Endothelial cell (in vitro differentiated cells): Measurements from ENCODE around the gene UBFD1. TPM values are rescaled to one million over a fixed set of nuclear protein-coding genes. Genes with fewer than 3 reads are reported as not detected.

ENCODE experiments used
- DNase-seq: peaks from one replicate; pipeline ENCODE4 v3.0.0; 2021; ENCODE audit warnings: low spot score
- H3K27ac Mint-ChIP-seq: one replicate; pipeline ENCODE4 v1.8.0; 2021; ENCODE audit warnings: mixed read lengths, inconsistent platforms; ENCODE audit not compliant: unreplicated experiment
- H3K27me3 Mint-ChIP-seq: one replicate; pipeline ENCODE4 v1.8.0; 2021; ENCODE audit warnings: mild to moderate bottlenecking, moderate library complexity, mixed read lengths, inconsistent platforms; ENCODE audit not compliant: unreplicated experiment
- H3K36me3 Mint-ChIP-seq: one replicate; pipeline ENCODE4 v1.8.0; 2021; ENCODE audit warnings: mild to moderate bottlenecking, low read depth, mixed read lengths, inconsistent platforms; ENCODE audit not compliant: unreplicated experiment
- H3K4me1 Mint-ChIP-seq: one replicate; pipeline ENCODE4 v1.8.0; 2021; ENCODE audit warnings: mild to moderate bottlenecking, mixed read lengths, inconsistent platforms; ENCODE audit not compliant: unreplicated experiment
- H3K4me3 Mint-ChIP-seq: one replicate; pipeline ENCODE4 v1.8.0; 2021; ENCODE audit warnings: mild to moderate bottlenecking, mixed read lengths, inconsistent platforms; ENCODE audit not compliant: unreplicated experiment
- H3K9me3 Mint-ChIP-seq: one replicate; pipeline ENCODE4 v1.8.0; 2021; ENCODE audit warnings: mixed read lengths, inconsistent platforms; ENCODE audit not compliant: unreplicated experiment
- total RNA-seq: library from RNA; stranded (reverse); fragmentation: NEBNext Ultra II Directional; extraction: Animal tissue kit (Norgen Biotek cat#: 25700); gene quantifications from one replicate; pipeline ENCODE4 v1.2.1, GENCODE V29; 2021; ENCODE audit not compliant: unreplicated experiment
- TF ChIP-seq, protein P1 (sequence below): fragments of 200-600 bp; sonication (generic); IDR thresholded peaks from one replicate; pipeline ENCODE4 v1.5.0; 2021; ENCODE audit warnings: antibody characterized with exemption; ENCODE audit not compliant: unreplicated experiment

The UBFD1 gene
- total RNA-seq, 1 donor from 2014 or later, result 89.1 TPM

DNA sequence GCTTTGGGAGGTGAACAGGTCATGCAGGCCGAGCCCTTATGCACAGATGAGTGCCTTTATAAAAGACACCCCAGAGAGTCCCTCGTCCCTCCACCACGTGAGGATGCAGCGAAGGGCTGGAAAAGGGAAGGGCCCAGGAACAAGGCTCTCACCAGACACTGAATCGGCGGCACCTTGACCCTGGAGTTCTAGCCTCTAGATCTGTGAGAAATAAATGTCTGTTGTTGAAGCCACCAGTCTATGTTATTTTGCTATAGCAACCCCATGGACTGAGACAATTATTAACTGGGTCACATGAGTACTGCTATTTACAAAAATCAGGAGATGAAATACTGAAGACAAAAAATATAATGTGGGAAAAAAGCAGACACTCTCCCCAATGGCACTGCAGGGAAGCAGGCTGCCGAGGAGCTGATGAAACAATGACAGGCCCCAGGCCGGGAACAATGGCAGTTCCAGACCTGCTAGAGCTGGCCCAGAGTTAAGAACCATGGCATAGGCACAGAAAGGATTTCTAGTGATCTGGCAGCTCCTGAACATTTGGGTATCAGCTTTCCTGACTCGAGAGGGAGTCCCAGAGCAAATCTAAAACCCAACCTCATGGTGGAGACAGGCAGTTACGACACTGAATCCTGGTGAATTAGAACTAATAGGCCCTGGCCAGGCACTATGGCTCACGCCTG, 29.4 kb upstream of the UBFD1 start:
- Mint-ChIP-seq H3K4me1 (no peaks in the 10 kb centered on the region), H3K27ac (no peak overlapping the region), H3K36me3 (peaks cover 23% of the 10 kb centered on the region), H3K9me3 (no peaks in the 10 kb centered on the region), H3K4me3 (no peak overlapping the region), H3K27me3 (peaks cover 3% of the 10 kb centered on the region)
- TF ChIP-seq, protein P1, sequence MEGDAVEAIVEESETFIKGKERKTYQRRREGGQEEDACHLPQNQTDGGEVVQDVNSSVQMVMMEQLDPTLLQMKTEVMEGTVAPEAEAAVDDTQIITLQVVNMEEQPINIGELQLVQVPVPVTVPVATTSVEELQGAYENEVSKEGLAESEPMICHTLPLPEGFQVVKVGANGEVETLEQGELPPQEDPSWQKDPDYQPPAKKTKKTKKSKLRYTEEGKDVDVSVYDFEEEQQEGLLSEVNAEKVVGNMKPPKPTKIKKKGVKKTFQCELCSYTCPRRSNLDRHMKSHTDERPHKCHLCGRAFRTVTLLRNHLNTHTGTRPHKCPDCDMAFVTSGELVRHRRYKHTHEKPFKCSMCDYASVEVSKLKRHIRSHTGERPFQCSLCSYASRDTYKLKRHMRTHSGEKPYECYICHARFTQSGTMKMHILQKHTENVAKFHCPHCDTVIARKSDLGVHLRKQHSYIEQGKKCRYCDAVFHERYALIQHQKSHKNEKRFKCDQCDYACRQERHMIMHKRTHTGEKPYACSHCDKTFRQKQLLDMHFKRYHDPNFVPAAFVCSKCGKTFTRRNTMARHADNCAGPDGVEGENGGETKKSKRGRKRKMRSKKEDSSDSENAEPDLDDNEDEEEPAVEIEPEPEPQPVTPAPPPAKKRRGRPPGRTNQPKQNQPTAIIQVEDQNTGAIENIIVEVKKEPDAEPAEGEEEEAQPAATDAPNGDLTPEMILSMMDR, result no peak
- no peak for DNase-seq

DNA sequence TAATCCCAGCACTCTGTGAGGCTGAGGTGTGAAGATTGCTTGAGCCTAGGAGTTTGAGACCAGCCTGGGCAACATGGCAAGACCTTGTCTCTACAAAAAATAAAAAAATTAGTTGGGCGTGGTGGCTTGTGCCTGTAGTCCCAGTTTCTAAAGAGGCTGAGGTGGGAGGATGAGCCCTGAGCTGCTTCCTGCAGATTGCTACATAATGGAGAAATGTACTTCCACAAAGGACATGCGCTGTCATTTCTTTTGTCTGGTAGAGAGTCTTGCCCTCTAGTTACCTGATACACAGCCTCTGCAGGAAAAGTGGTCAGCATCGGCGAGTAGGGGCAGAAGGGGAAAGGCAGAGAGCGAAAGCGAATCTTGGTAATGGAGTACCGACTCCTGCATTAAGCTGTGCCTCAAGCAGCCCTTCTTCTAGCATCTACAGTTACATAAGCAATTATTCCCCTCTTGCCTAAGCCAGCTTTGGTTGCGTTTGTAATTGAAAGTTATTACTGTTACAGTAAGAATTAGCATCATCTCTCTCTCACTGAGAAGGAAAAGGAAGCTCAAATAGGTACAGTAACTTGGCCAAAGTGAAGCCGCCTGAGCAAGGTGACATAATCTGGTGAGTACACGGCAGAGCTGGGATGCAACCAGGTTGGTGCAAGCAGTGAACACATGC, 28.8 kb upstream of the UBFD1 start:
- Mint-ChIP-seq H3K4me1 (no peaks in the 10 kb centered on the region), H3K27ac (no peak overlapping the region), H3K27me3 (peaks cover 3% of the 10 kb centered on the region), H3K4me3 (no peak overlapping the region), H3K9me3 (no peaks in the 10 kb centered on the region), H3K36me3 (peaks cover 21% of the 10 kb centered on the region)
- DNase-seq, result no peak
- TF ChIP-seq, protein P1, result no peak

DNA sequence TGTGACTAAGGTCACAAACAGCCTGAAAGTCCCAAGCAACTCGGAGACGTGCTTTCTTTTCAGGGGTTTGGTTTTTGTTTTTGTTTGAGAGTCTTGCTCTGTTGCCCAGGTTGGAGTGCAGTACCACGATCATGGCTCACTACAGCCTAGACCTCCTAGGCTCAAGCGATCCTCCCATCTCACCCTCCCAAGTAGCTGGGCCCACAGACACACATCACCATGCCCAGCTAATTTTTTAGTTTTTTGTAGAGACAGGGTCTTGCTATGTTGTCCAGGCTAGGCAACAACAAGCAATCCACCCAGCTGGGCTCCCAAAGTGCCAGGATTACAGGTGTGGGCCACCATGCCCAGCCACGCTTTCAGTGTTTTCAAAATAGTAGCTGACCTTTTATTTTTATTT, 27.5 kb upstream of the UBFD1 start:
- DNase-seq, result no peak
- TF ChIP-seq, protein P1, result no peak

DNA sequence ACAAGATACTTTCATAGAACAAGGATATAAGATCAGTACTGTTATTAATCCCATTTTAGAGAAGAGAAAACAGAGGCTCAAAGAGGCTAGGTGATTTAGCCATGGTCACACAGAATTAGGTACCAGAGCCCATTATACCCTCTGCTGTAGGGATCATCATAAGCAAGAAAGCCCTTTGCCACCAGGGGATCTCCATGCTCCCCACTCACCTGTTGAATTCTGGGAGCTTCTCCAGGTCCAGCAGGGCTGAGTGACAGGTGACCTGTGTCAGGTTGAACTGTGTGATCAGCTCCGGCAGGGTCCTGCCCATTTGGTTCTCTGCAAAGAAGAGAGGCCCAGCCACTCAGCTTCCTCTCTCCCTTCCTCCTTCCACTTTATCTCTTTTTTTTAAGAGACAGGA, 25.1 kb upstream of the UBFD1 start:
- TF ChIP-seq, protein P1, result no peak
- Mint-ChIP-seq H3K27me3 (peaks cover 3% of the 10 kb centered on the region), H3K9me3 (no peaks in the 10 kb centered on the region), H3K36me3 (peaks cover 10% of the 10 kb centered on the region), H3K4me1 (no peaks in the 10 kb centered on the region), H3K27ac (no peak overlapping the region), H3K4me3 (no peak overlapping the region)
- no peak for DNase-seq

More for the DNA sequence above, 27.5 kb upstream of the UBFD1 start:
- Mint-ChIP-seq H3K9me3 (no peaks in the 10 kb centered on the region), H3K4me3 (no peak overlapping the region), H3K27me3 (peaks cover 3% of the 10 kb centered on the region), H3K27ac (no peak overlapping the region), H3K4me1 (no peaks in the 10 kb centered on the region), H3K36me3 (peaks cover 16% of the 10 kb centered on the region)
